ENCODE results near the gene MINDY4. TPM values are rescaled to one million over a fixed set of nuclear protein-coding genes. Genes with fewer than 3 reads are reported as not detected.
A peak's percentile ranks its signal among the peaks of the same experiment; 100 is the strongest.

Gene MINDY4
- total RNA-seq, 1 donor from 2014 or later, result 14.3 TPM

DNA sequence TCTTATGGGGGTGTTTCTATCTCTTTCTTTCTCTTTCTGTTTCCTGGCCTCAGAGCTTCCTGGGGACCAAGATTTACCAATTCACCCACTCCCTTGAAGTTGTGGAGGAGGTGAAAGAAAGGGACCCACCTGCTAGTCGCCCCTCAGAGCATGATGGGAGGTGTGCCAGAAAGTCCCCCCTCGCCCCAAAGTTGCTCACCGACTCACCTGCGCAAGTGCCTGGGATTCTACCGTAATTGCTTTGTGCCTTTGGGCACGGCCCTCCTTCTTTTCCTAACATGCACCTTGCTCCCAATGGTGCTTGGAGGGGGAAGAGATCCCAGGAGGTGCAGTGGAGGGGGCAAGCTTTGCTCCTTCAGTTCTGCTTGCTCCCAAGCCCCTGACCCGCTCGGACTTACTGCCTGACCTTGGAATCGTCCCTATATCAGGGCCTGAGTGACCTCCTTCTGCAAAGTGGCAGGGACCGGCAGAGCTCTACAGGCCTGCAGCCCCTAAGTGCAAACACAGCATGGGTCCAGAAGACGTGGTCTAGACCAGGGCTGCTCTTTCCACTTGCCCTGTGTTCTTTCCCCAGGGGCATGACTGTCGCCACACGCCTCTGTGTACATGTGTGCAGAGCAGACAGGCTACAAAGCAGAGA lies 152.7 kb downstream of the MINDY4 start:
- no peak overlapping the region for H3K27ac Mint-ChIP-seq
- no peaks in the 10 kb centered on the region for H3K9me3 Mint-ChIP-seq (ENCODE audit: low read depth)
- H3K4me1 Mint-ChIP-seq (ENCODE audit: low read depth), result no peaks in the 10 kb centered on the region
- peak; percentile 0 for DNase-seq (ENCODE audit: low spot score, unreplicated experiment)
- no peak overlapping the region for H3K4me3 Mint-ChIP-seq (ENCODE audit: low read depth)
- H3K36me3 Mint-ChIP-seq (ENCODE audit: insufficient read depth), result no peaks in the 10 kb centered on the region
- H3K27me3 Mint-ChIP-seq, result peaks cover 3% of the 10 kb centered on the region
- TF ChIP-seq, protein P1, sequence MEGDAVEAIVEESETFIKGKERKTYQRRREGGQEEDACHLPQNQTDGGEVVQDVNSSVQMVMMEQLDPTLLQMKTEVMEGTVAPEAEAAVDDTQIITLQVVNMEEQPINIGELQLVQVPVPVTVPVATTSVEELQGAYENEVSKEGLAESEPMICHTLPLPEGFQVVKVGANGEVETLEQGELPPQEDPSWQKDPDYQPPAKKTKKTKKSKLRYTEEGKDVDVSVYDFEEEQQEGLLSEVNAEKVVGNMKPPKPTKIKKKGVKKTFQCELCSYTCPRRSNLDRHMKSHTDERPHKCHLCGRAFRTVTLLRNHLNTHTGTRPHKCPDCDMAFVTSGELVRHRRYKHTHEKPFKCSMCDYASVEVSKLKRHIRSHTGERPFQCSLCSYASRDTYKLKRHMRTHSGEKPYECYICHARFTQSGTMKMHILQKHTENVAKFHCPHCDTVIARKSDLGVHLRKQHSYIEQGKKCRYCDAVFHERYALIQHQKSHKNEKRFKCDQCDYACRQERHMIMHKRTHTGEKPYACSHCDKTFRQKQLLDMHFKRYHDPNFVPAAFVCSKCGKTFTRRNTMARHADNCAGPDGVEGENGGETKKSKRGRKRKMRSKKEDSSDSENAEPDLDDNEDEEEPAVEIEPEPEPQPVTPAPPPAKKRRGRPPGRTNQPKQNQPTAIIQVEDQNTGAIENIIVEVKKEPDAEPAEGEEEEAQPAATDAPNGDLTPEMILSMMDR (IDR thresholded peaks at IDR 0.05; ENCODE audit: unreplicated experiment), result no peak

DNA sequence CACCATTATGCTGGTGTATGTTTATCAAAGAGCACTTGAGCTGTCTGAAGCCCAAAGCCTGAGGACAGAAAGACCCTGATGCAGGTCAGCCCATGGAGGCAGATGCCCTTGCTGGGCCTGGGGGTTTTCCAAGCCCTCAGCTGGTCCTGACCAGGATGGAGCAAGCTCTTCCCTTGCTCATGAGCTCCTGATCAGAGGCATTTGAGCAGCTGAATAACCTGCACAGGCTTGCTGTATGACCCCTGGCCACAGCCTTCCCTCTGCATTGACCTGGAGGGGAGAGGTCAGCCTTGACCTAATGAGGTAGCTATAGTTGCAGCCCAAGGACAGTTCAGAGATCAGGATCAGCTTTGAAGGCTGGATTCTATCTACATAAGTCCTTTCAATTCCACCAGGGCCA lies 153.4 kb downstream of the MINDY4 start:
- TF ChIP-seq, protein P1 (IDR thresholded peaks at IDR 0.05; ENCODE audit: unreplicated experiment), result no peak
- no peaks in the 10 kb centered on the region for H3K4me1 Mint-ChIP-seq (ENCODE audit: low read depth)
- no peak overlapping the region for H3K4me3 Mint-ChIP-seq (ENCODE audit: low read depth)
- H3K9me3 Mint-ChIP-seq (ENCODE audit: low read depth), result no peaks in the 10 kb centered on the region
- H3K36me3 Mint-ChIP-seq (ENCODE audit: insufficient read depth), result no peaks in the 10 kb centered on the region
- DNase-seq (ENCODE audit: low spot score, unreplicated experiment), result peak; percentile 0
- H3K27ac Mint-ChIP-seq, result no peak overlapping the region
- H3K27me3 Mint-ChIP-seq, result peaks cover 3% of the 10 kb centered on the region

DNA sequence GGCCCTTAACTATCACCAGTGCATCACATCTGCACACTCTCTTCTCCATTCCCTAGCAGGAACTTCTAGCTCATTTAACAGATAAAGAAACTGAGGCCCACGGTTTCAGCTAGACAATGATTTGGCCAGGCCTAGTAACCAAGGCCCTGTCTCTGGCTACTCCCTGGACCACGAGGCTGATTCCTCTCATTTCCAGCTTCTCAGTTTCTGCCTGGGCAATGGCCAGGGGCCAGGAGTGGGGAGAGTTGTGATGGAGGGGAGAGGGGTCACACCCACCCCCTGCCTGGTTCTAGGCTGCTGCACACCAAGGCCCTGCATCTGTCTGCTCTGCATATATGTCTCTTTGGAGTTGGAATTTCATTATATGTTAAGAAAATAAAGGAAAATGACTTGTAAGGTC lies 153.9 kb downstream of the MINDY4 start:
- Mint-ChIP-seq H3K9me3 (ENCODE audit: low read depth) (no peaks in the 10 kb centered on the region), H3K4me3 (ENCODE audit: low read depth) (no peak overlapping the region), H3K27ac (no peak overlapping the region), H3K36me3 (ENCODE audit: insufficient read depth) (no peaks in the 10 kb centered on the region), H3K4me1 (ENCODE audit: low read depth) (no peaks in the 10 kb centered on the region), H3K27me3 (peaks cover 3% of the 10 kb centered on the region)
- TF ChIP-seq, protein P1 (IDR thresholded peaks at IDR 0.05; ENCODE audit: unreplicated experiment), result no peak
- DNase-seq (ENCODE audit: low spot score, unreplicated experiment), result no peak

DNA sequence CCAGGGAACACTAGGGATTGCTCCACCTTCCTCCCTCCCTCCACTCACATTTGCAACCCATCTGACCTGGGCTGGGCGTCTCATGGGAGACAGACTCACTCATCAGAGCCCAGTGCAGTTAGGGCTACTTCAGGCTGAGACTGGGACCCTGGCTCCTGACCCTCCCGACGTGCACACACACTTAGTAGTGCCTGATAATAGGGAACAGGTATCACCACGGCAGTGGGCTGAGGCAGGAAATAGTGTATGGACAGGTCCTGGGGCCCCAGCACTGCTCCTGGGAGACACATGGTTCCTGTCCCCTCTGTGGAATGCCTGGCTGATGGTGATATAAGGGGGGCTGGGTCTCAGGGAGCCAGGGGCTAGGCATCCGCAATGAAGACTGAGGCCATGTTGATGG lies 154.7 kb downstream of the MINDY4 start:
- Mint-ChIP-seq H3K4me1 (ENCODE audit: low read depth) (no peaks in the 10 kb centered on the region), H3K27me3 (peaks cover 3% of the 10 kb centered on the region), H3K4me3 (ENCODE audit: low read depth) (no peak overlapping the region), H3K27ac (no peak overlapping the region), H3K9me3 (ENCODE audit: low read depth) (no peaks in the 10 kb centered on the region), H3K36me3 (ENCODE audit: insufficient read depth) (no peaks in the 10 kb centered on the region)
- DNase-seq (ENCODE audit: low spot score, unreplicated experiment), result peak; percentile 4
- TF ChIP-seq, protein P1 (IDR thresholded peaks at IDR 0.05; ENCODE audit: unreplicated experiment), result no peak

DNA sequence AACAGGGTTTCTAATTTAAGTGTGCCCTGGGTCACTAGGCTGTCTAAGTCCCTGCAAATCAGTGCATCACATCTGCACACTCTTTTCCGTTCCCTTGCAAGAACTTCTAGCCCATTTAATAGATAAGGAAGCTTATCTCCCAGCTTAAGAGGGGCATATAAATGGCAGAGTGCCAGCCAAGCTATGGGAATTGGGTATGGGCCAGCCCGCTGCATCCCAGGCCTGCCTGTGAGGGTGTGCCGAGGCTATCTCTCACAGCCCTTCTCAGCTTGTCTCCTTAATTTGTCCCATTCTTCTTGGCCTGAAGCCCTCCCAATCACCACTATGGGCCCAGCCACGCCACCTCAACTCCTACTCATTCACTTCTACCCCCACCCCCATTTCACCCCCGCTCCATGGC lies 155.1 kb downstream of the MINDY4 start:
- H3K4me3 Mint-ChIP-seq (ENCODE audit: low read depth), result no peak overlapping the region
- H3K27ac Mint-ChIP-seq, result no peak overlapping the region
- no peaks in the 10 kb centered on the region for H3K36me3 Mint-ChIP-seq (ENCODE audit: insufficient read depth)
- no peaks in the 10 kb centered on the region for H3K9me3 Mint-ChIP-seq (ENCODE audit: low read depth)
- DNase-seq (ENCODE audit: low spot score, unreplicated experiment), result no peak
- TF ChIP-seq, protein P1 (IDR thresholded peaks at IDR 0.05; ENCODE audit: unreplicated experiment), result no peak
- no peaks in the 10 kb centered on the region for H3K4me1 Mint-ChIP-seq (ENCODE audit: low read depth)
- H3K27me3 Mint-ChIP-seq, result peaks cover 3% of the 10 kb centered on the region

Measured in progenitor cell of endocrine pancreas (in vitro differentiated cells).